GM12891 (cell line): ENCODE results near the gene ARHGEF11.

Source experiments
- PAX5 ChIP-seq: IDR thresholded peaks from 2 replicates; pipeline ENCODE4 v1.6.1; 2011; ENCODE audit warnings: low read length, moderate library complexity, mild to moderate bottlenecking; ENCODE audit not compliant: insufficient read depth, severe bottlenecking
- POLR2A ChIP-seq: IDR thresholded peaks from 2 replicates; pipeline ENCODE4 v1.6.1; 2011; ENCODE audit warnings: low read depth, low read length, control low read depth
- POLR2AphosphoS5 ChIP-seq: IDR thresholded peaks from 2 replicates; pipeline ENCODE4 v1.6.1; 2011; ENCODE audit warnings: low read depth, low read length, control low read depth
- POU2F2 ChIP-seq: IDR thresholded peaks from 2 replicates; pipeline ENCODE4 v1.6.1; 2011; ENCODE audit warnings: low read depth, mild to moderate bottlenecking, control low read depth, low read length, moderate library complexity
- SPI1 ChIP-seq: IDR thresholded peaks from 2 replicates; pipeline ENCODE4 v1.6.1; 2011; ENCODE audit warnings: low read depth, low read length, control low read depth
- TAF1 ChIP-seq: IDR thresholded peaks from 2 replicates; pipeline ENCODE4 v1.6.1; 2011; ENCODE audit warnings: low read depth, low read length, control low read depth

DNA sequence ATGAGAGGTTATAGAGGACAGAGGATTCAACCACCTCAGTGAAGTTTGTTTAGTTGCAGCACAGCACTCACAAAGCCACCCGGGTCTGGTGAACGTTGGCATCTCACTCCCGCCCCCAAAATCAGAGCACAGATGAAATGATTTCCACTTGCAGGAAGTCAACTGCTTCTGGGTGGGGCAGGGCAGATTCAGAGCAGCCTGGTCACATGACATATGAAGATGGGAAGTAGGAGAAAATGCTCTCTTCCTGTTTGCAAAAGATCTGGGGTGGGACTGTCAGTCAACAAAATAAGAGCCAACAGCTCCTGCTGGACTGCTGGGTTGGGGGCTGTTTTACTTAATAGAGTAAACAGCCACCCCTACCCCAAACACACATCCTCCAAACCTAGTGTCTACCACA is 81.9 kb downstream of the ARHGEF11 start:
- TF ChIP-seq POLR2A, result no peak
- no peak for TF ChIP-seq POLR2AphosphoS5
- TF ChIP-seq TAF1, result no peak
- no peak for TF ChIP-seq SPI1
- TF ChIP-seq PAX5, result no peak
- no peak for TF ChIP-seq POU2F2
